ENCODE measurements around the gene SSTR3.

SSTR3 gene

GRCh38 chr22:37193629-37194191 lies 18.6 kb downstream of the SSTR3 start:
- DNase-seq, result no peak

GRCh38 chr22:37192741-37193140 lies 19.5 kb downstream of the SSTR3 start:
- DNase-seq, result no peak

- no peak for DNase-seq
Observed at GRCh38 chr22:37192204-37192603, 20.1 kb downstream of the SSTR3 start.

- no peak for DNase-seq
Observed at GRCh38 chr22:37190262-37190780, 22.0 kb downstream of the SSTR3 start.

GRCh38 chr22:37188901-37189466 lies 23.3 kb downstream of the SSTR3 start:
- no peak for DNase-seq

- no peak for DNase-seq
Observed at GRCh38 chr22:37187891-37188761, 24.2 kb downstream of the SSTR3 start, which contains the start of gene C1QTNF6. C1QTNF6 (minus strand) TSS chr22:37188247; CDS start chr22:37188213, 34 bp downstream.

- DNase-seq, result no peak
Observed at GRCh38 chr22:37187552-37187890, 24.8 kb downstream of the SSTR3 start.

GRCh38 chr22:37186997-37187522 lies 25.2 kb downstream of the SSTR3 start:
- no peak for DNase-seq

- peak; percentile 16 for DNase-seq
Observed at GRCh38 chr22:37186228-37186996, 25.9 kb downstream of the SSTR3 start.

- no peak for DNase-seq
Observed at GRCh38 chr22:37185646-37186227, 26.5 kb downstream of the SSTR3 start.

GRCh38 chr22:37184816-37185541 lies 27.3 kb downstream of the SSTR3 start:
- DNase-seq, result no peak

- no peak for DNase-seq
Observed at GRCh38 chr22:37184380-37184755, 27.9 kb downstream of the SSTR3 start.

GRCh38 chr22:37183432-37184379 lies 28.6 kb downstream of the SSTR3 start:
- DNase-seq, result no peak

GRCh38 chr22:37182949-37183245 lies 29.4 kb downstream of the SSTR3 start:
- no peak for DNase-seq

GRCh38 chr22:37182101-37182948 lies 30.0 kb downstream of the SSTR3 start:
- DNase-seq, result no peak

GRCh38 chr22:37181681-37182080 lies 30.6 kb downstream of the SSTR3 start:
- DNase-seq, result no peak

GRCh38 chr22:37180531-37181231 lies 31.6 kb downstream of the SSTR3 start:
- no peak for DNase-seq

GRCh38 chr22:37179622-37180420 lies 32.5 kb downstream of the SSTR3 start:
- DNase-seq, result no peak
